ENCODE results near the gene PKD2L1.

PKD2L1 gene

GRCh38 chr10:100330079-100330478 is at the start of gene PKD2L1:
PKD2L1 (minus strand) TSS chr10:100330228; CDS start chr10:100330103, 125 bp downstream.
- no peak for TF ChIP-seq YY1 (IDR thresholded peaks at IDR 0.05; ENCODE audit: low read depth)
- no peak for TF ChIP-seq FOXM1 (IDR thresholded peaks at IDR 0.05; ENCODE audit: borderline replicate concordance, low read depth)
- no peak for TF ChIP-seq TAF1 (IDR thresholded peaks at IDR 0.05; ENCODE audit: low read depth)
- no peak for TF ChIP-seq NFIC (IDR thresholded peaks at IDR 0.05)
- TF ChIP-seq REST (IDR thresholded peaks at IDR 0.05; ENCODE audit: low read depth): no peak
- TF ChIP-seq MAX (IDR thresholded peaks at IDR 0.05): no peak
- no peak for TF ChIP-seq USF1 (IDR thresholded peaks at IDR 0.05)
- no peak for TF ChIP-seq EGR1 (IDR thresholded peaks at IDR 0.05)
- no peak for TF ChIP-seq TCF12 (IDR thresholded peaks at IDR 0.05; ENCODE audit: low read depth)
- TF ChIP-seq ZBTB7A (IDR thresholded peaks at IDR 0.05; ENCODE audit: low read depth): no peak
- TF ChIP-seq EP300 (IDR thresholded peaks at IDR 0.05; ENCODE audit: borderline replicate concordance): no peak
- TF ChIP-seq TEAD4 (IDR thresholded peaks at IDR 0.05): no peak

DNA sequence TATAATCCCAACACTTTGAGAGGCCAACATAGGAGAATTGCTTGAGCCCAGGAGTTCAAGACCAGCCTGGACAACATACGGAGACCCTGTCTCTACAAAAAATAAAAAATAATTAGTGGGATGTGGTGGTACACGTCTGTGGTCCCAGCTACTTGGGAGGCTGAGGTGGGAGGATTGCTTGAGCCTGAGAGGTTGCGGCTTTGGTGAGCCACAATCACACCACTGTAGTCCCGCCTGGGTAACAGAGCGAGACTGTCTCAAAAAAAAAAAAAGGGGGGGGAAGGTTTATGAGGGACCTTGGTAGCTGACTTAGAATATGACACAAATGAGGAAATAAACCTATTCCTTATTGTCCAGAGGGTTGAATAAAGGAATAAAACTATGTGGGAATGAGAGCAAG is 47.8 kb upstream of the PKD2L1 start:
- TF ChIP-seq TEAD4 (IDR thresholded peaks at IDR 0.05) (no peak), CEBPB (IDR thresholded peaks at IDR 0.05) (no peak), TCF12 (IDR thresholded peaks at IDR 0.05; ENCODE audit: low read depth) (no peak), MAX (IDR thresholded peaks at IDR 0.05) (no peak), USF1 (IDR thresholded peaks at IDR 0.05) (no peak), ZBTB7A (IDR thresholded peaks at IDR 0.05; ENCODE audit: low read depth) (no peak), TAF1 (IDR thresholded peaks at IDR 0.05; ENCODE audit: low read depth) (no peak), RAD21 (IDR thresholded peaks at IDR 0.05; ENCODE audit: low read depth) (no peak), REST (IDR thresholded peaks at IDR 0.05; ENCODE audit: low read depth) (no peak), EP300 (IDR thresholded peaks at IDR 0.05; ENCODE audit: borderline replicate concordance) (no peak), NFIC (IDR thresholded peaks at IDR 0.05) (no peak), EGR1 (IDR thresholded peaks at IDR 0.05) (no peak), YY1 (IDR thresholded peaks at IDR 0.05; ENCODE audit: low read depth) (no peak), FOXM1 (IDR thresholded peaks at IDR 0.05; ENCODE audit: borderline replicate concordance, low read depth) (no peak)

GRCh38 chr10:100374200-100374655 is 44.2 kb upstream of the PKD2L1 start:
- TF ChIP-seq CEBPB (IDR thresholded peaks at IDR 0.05) (no peak), NFIC (IDR thresholded peaks at IDR 0.05) (no peak), TEAD4 (IDR thresholded peaks at IDR 0.05) (no peak), CREB1 (IDR thresholded peaks at IDR 0.05; ENCODE audit: low read depth) (no peak)

DNA sequence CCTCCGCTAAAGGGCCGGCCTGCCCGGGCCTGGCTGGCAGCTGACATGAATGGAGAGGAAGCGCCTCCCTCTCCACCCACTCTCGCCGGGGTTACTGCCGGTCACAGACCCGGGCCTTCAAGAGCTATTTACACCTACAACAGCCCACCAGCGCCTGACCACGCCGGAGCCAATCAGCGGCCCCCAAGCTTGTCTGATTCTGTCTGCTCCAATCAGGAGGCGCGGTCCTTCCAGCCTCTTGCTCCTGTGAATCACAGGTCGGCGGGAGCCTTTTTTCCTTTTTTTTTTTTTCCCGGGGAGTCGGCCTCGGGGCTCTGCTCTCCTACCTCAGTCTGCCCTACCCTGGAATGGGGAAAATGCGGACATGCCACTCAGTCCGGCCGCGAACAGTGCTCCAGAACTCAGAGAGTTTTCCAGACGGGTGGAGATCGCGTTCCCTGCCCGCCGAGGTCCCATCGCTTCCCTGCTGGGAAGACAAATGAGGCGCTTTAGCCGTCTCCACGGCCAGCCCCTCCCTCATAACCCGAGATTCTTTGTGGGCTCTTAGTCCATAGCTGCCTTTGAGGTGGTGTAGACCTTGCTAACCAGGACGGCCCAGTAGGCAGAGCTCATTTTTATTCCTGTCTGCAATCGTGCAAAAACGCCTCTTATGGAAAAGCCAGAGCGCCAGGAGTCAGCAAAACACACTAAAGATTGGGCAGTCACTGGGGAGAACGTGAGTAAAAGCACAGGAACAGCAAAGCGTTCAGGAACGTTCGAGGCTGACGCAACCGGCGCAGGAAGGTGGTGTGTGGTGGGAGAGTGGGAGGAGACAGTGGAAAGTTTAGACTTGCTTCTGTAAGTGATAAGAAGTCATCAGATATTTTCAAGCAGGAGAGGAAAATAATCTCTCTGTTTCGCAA is 43.5 kb upstream of the PKD2L1 start:
- no peak; the same call in 1 of the 2 replicates for TF ChIP-seq NFIC (IDR thresholded peaks at IDR 0.05)
- peak; percentile 43; the same call in 1 of the 2 replicates for TF ChIP-seq REST (IDR thresholded peaks at IDR 0.05; ENCODE audit: low read depth)
- TF ChIP-seq FOXM1 (IDR thresholded peaks at IDR 0.05; ENCODE audit: borderline replicate concordance, low read depth): 0 out of 2 replicates have a peak, but pooled peaks have one; percentile 50
- TF ChIP-seq MAX (IDR thresholded peaks at IDR 0.05): peak; percentile 80
- peak; percentile 97 for TF ChIP-seq EGR1 (IDR thresholded peaks at IDR 0.05)
- TF ChIP-seq YY1 (IDR thresholded peaks at IDR 0.05; ENCODE audit: low read depth): no peak
- TF ChIP-seq TCF12 (IDR thresholded peaks at IDR 0.05; ENCODE audit: low read depth): peak; percentile 83; the same call in 1 of the 2 replicates
- peak; percentile 75 for TF ChIP-seq TEAD4 (IDR thresholded peaks at IDR 0.05)
- no peak; the same call in 1 of the 2 replicates for TF ChIP-seq RAD21 (IDR thresholded peaks at IDR 0.05; ENCODE audit: low read depth)
- TF ChIP-seq CEBPB (IDR thresholded peaks at IDR 0.05): peak; percentile 81; the same call in 1 of the 2 replicates
- TF ChIP-seq CREB1 (IDR thresholded peaks at IDR 0.05; ENCODE audit: low read depth): peak; percentile 22; the same call in 1 of the 2 replicates
- peak; percentile 70 for TF ChIP-seq TAF1 (IDR thresholded peaks at IDR 0.05; ENCODE audit: low read depth)
- TF ChIP-seq USF1 (IDR thresholded peaks at IDR 0.05): peak; percentile 91
- peak; percentile 66 for TF ChIP-seq EP300 (IDR thresholded peaks at IDR 0.05; ENCODE audit: borderline replicate concordance)
- TF ChIP-seq ZBTB7A (IDR thresholded peaks at IDR 0.05; ENCODE audit: low read depth): peak; percentile 31; the same call in 1 of the 2 replicates

Data from Ishikawa (cell line).